B cell (primary cell): ENCODE results near the gene HCN2.
A peak's percentile ranks its signal among the peaks of the same experiment; 100 is the strongest.

Source experiments
- CTCF ChIP-seq: fragments of 200-600 bp; IDR thresholded peaks from one replicate; pipeline ENCODE4 v1.8.0; 2022; ENCODE audit warnings: antibody characterized with exemption, mild to moderate bottlenecking
- EZH2 ChIP-seq: IDR thresholded peaks from 2 replicates; pipeline ENCODE4 v1.6.1; 2012; ENCODE audit warnings: borderline replicate concordance, low read depth, mild to moderate bottlenecking, moderate library complexity, low read length; ENCODE audit not compliant: insufficient read depth, poor library complexity, severe bottlenecking

GRCh38 chr19:584240-585001 lies 5.3 kb upstream of the HCN2 start:
- TF ChIP-seq CTCF (peak; percentile 88), EZH2 (no peak)
